Endodermal cell (in vitro differentiated cells): ENCODE measurements around the gene DNAH1. TPM values are rescaled to one million over a fixed set of nuclear protein-coding genes. Genes with fewer than 3 reads are reported as not detected.

ENCODE experiments used
- DNase-seq: peaks from one replicate; pipeline ENCODE4 v3.0.0-alpha.2; 2017
- H3K27ac ChIP-seq: 2 replicates; pipeline ENCODE4 v1.5.1; 2013; ENCODE audit warnings: mild to moderate bottlenecking, low read depth, low read length, moderate library complexity
- H3K27me3 ChIP-seq: 2 replicates; pipeline ENCODE4 v1.6.1; 2013; ENCODE audit warnings: mild to moderate bottlenecking, low read length, moderate library complexity; ENCODE audit not compliant: insufficient read depth, control insufficient read depth, poor library complexity, severe bottlenecking
- H3K36me3 ChIP-seq: 2 replicates; pipeline ENCODE4 v1.7.0; 2013; ENCODE audit warnings: mild to moderate bottlenecking, low read length, moderate library complexity; ENCODE audit not compliant: control insufficient read depth, insufficient read depth
- H3K4me1 ChIP-seq: one replicate; pipeline ENCODE4 v1.7.0; 2013; ENCODE audit warnings: low read length; ENCODE audit not compliant: control insufficient read depth, insufficient read depth
- H3K4me3 ChIP-seq: 2 replicates; pipeline ENCODE4 v1.5.1; 2013; ENCODE audit warnings: mild to moderate bottlenecking, low read length, moderate library complexity
- H3K9ac ChIP-seq: 2 replicates; pipeline ENCODE4 v1.6.1; 2013; ENCODE audit warnings: mild to moderate bottlenecking, low read length, moderate library complexity; ENCODE audit not compliant: poor library complexity, severe bottlenecking; ENCODE audit errors: extremely low read depth
- H3K9me3 ChIP-seq: 2 replicates; pipeline ENCODE4 v1.6.1; 2013; ENCODE audit warnings: mild to moderate bottlenecking, low read length, moderate library complexity; ENCODE audit not compliant: control insufficient read depth
- H3K27ac Mint-ChIP-seq: 2 replicates; pipeline ENCODE4 v1.8.0; 2020; ENCODE audit warnings: mixed read lengths
- H3K27me3 Mint-ChIP-seq: 2 replicates; pipeline ENCODE4 v1.8.0; 2021; ENCODE audit warnings: mild to moderate bottlenecking, mixed read lengths; ENCODE audit not compliant: insufficient read depth
- H3K36me3 Mint-ChIP-seq: 2 replicates; pipeline ENCODE4 v1.8.0; 2020; ENCODE audit warnings: low read depth, mixed read lengths
- H3K4me1 Mint-ChIP-seq: 2 replicates; pipeline ENCODE4 v1.8.0; 2020; ENCODE audit warnings: mixed read lengths
- H3K4me3 Mint-ChIP-seq: 2 replicates; pipeline ENCODE4 v1.8.0; 2020; ENCODE audit warnings: mild to moderate bottlenecking, moderate library complexity, mixed read lengths
- H3K9me3 Mint-ChIP-seq: 2 replicates; pipeline ENCODE4 v1.8.0; 2020; ENCODE audit warnings: mild to moderate bottlenecking, mixed read lengths
- WGBS, 2 experiments: methylation state at CpG; one replicate each; pipeline versions ENCODE4 v1.1.5 to v1.1.7; 2013; ENCODE audit warnings: missing lambda C conversion rate in 2 of 2, mixed read lengths in 1 of 2; ENCODE audit not compliant: insufficient coverage in 1 of 2, insufficient read length in 1 of 2; 5-methylcytosine and 5-hydroxymethylcytosine counted together
- total RNA-seq, 2 donors: library from RNA; stranded (reverse); fragmentation: NEBNext Ultra II Directional in 1 of 2; extraction: Animal tissue kit (Norgen Biotek cat#: 25700) in 1 of 2; gene quantifications; 2 replicates in 1 of 2; 3 replicates in 1 of 2; pipeline ENCODE4 v1.2.1, GENCODE V29; 2021
- TF ChIP-seq, protein P1 (sequence below): fragments of 200-600 bp; sonication (generic); conservative IDR thresholded peaks from 2 replicates; pipeline ENCODE4 v1.5.0; 2021; ENCODE audit warnings: antibody characterized with exemption, mild to moderate bottlenecking

The DNAH1 gene
- total RNA-seq, 2 donors from 2014 or later = 4.9 to 5.5 TPM

DNA sequence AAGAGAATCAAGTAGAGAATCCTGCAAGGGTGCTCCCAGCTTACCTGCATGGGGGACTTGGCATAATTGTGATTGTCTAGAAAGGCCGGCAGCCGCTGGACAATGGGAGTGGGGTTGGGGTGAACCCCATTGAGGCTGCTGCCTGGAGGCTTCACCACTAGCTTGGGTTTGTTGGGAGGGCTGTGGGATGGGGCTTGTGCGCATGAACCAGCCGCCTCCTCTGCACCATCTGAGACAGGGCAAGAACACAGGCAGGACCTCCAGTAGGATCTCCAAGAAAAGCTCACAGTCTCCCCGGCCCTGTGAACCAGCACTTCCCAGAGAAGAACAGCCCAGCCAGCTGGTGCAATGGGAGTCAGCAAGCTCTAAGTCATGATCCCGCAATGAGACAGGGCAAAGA is 88.9 kb downstream of the DNAH1 start:
- WGBS, 2 experiments = 96 to 100% methylated on average over 3 to 6 of the region's 6 CpGs
- Histone ChIP-seq H3K27me3 (no peaks in the 10 kb centered on the region), H3K9me3 (no peaks in the 10 kb centered on the region), H3K4me1 (no peaks in the 10 kb centered on the region), H3K36me3 (peaks cover 81% of the 10 kb centered on the region), H3K9ac (no peak overlapping the region), H3K4me3 (no peak overlapping the region), H3K27ac (no peak overlapping the region)
- Mint-ChIP-seq H3K27me3 (no peaks in the 10 kb centered on the region), H3K4me3 (no peak overlapping the region), H3K4me1 (peaks cover 13% of the 10 kb centered on the region), H3K9me3 (no peaks in the 10 kb centered on the region), H3K36me3 (peaks cover 62% of the 10 kb centered on the region), H3K27ac (no peak overlapping the region)
- no peak for DNase-seq
- TF ChIP-seq, protein P1, sequence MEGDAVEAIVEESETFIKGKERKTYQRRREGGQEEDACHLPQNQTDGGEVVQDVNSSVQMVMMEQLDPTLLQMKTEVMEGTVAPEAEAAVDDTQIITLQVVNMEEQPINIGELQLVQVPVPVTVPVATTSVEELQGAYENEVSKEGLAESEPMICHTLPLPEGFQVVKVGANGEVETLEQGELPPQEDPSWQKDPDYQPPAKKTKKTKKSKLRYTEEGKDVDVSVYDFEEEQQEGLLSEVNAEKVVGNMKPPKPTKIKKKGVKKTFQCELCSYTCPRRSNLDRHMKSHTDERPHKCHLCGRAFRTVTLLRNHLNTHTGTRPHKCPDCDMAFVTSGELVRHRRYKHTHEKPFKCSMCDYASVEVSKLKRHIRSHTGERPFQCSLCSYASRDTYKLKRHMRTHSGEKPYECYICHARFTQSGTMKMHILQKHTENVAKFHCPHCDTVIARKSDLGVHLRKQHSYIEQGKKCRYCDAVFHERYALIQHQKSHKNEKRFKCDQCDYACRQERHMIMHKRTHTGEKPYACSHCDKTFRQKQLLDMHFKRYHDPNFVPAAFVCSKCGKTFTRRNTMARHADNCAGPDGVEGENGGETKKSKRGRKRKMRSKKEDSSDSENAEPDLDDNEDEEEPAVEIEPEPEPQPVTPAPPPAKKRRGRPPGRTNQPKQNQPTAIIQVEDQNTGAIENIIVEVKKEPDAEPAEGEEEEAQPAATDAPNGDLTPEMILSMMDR = no peak

DNA sequence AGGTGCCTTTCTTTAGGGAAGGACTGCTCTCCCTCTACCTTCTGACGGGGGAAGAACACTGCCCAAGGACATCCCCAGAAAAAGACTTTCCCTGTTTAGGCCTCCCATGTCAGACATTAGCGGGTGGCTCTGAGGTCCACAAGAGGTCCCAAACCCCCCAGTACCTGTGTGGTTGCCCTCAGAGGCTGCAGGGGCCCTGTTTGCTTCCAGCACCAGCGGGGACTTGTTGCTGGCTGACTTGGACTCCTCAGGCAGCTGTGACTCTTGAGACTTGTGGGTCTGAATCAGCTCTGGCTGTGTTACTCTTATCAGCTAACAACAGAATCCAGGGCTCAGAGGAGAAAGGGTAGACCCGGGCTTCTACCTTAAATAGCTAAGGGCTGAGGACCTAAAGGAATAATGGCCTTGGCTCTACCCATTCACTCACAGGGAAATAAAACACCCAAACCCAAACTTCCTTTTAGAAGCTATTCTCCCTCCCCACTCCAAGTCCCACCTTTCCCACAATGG is 89.5 kb downstream of the DNAH1 start:
- Mint-ChIP-seq H3K4me1 (peaks cover 8% of the 10 kb centered on the region), H3K4me3 (no peak overlapping the region), H3K36me3 (peaks cover 62% of the 10 kb centered on the region), H3K9me3 (no peaks in the 10 kb centered on the region), H3K27ac (no peak overlapping the region), H3K27me3 (no peaks in the 10 kb centered on the region)
- H3K27me3 ChIP-seq = no peaks in the 10 kb centered on the region
- DNase-seq = no peak
- H3K4me1 ChIP-seq = no peaks in the 10 kb centered on the region
- H3K27ac ChIP-seq = no peak overlapping the region
- TF ChIP-seq, protein P1 = no peak
- H3K36me3 ChIP-seq = peaks cover 78% of the 10 kb centered on the region
- no peak overlapping the region for H3K9ac ChIP-seq
- no peaks in the 10 kb centered on the region for H3K9me3 ChIP-seq
- no peak overlapping the region for H3K4me3 ChIP-seq
- 88 to 96% methylated on average over 3 to 4 of the region's 4 CpGs for WGBS, 2 experiments

DNA sequence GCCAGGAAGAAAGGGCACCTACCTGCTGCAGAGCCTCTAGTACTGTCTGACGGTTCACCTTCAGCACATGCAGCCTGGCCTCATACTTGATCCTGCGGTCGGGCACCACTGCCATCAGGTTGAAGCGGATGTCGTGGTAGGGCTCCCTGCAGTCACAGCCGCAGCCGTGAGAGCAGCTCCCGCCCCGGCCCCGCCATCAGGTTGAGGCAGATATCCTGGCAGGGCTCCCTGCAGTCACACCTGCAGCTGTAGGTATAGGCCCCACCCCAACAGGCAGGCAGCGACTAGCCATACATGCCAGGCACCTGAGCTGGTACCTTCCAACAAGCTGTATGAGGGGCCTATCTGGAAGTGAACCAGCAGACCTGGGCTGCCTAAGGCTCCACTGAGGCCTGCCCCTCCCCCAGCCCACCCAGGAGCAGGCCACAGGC is 90.1 kb downstream of the DNAH1 start:
- Mint-ChIP-seq H3K4me3 (no peak overlapping the region), H3K27ac (no peak overlapping the region), H3K36me3 (peaks cover 62% of the 10 kb centered on the region), H3K9me3 (no peaks in the 10 kb centered on the region), H3K27me3 (no peaks in the 10 kb centered on the region), H3K4me1 (peaks cover 11% of the 10 kb centered on the region)
- Histone ChIP-seq H3K27ac (no peak overlapping the region), H3K9ac (no peak overlapping the region), H3K27me3 (no peaks in the 10 kb centered on the region), H3K4me1 (no peaks in the 10 kb centered on the region), H3K4me3 (no peak overlapping the region), H3K36me3 (peaks cover 73% of the 10 kb centered on the region), H3K9me3 (no peaks in the 10 kb centered on the region)
- TF ChIP-seq, protein P1 = no peak
- WGBS, 2 experiments = 94 to 96% methylated on average over 5 to 11 of the region's 11 CpGs
- no peak for DNase-seq
